HepG2 (cell line): ENCODE data around the gene CCDC122. TPM values are rescaled to one million over a fixed set of nuclear protein-coding genes. Genes with fewer than 3 reads are reported as not detected.

ENCODE experiments used
- CHD2 ChIP-seq: IDR thresholded peaks from 2 replicates; pipeline ENCODE4 v1.6.1; 2011; ENCODE audit warnings: low read depth, low read length, improper control_type of control experiment
- HDAC6 ChIP-seq: fragments of 200-600 bp; sonication (generic); IDR thresholded peaks from 2 replicates; pipeline ENCODE4 v1.7.0; 2017; ENCODE audit warnings: mild to moderate bottlenecking, antibody characterized with exemption, low read length, low read depth
- HMG20A ChIP-seq: IDR thresholded peaks from 2 replicates; pipeline ENCODE4 v1.6.1; 2016; ENCODE audit warnings: borderline replicate concordance
- IKZF4 ChIP-seq: sonication (generic); formaldehyde crosslinking; IDR thresholded peaks from 2 replicates; pipeline ENCODE4 v1.5.1; 2020; ENCODE audit warnings: borderline replicate concordance, mild to moderate bottlenecking, low read depth, missing genetic modification reagents; ENCODE audit errors: not compliant biosample characterization
- MATR3 ChIP-seq: sonication (generic); formaldehyde crosslinking; IDR thresholded peaks from 2 replicates; pipeline ENCODE4 v1.4.0; 2020; ENCODE audit warnings: missing genetic modification reagents
- MED13 ChIP-seq: sonication (generic); formaldehyde crosslinking; IDR thresholded peaks from 2 replicates; pipeline ENCODE4 v1.5.0; 2020; ENCODE audit warnings: missing genetic modification reagents
- NFATC3 ChIP-seq: sonication (generic); formaldehyde crosslinking; IDR thresholded peaks from 2 replicates; pipeline ENCODE4 v1.5.1; 2020; ENCODE audit warnings: mild to moderate bottlenecking, missing genetic modification reagents
- NR2F6 ChIP-seq, 2 experiments: IDR thresholded peaks; 2 replicates each; pipeline ENCODE4 v1.6.1; 2016; ENCODE audit warnings: antibody characterized with exemption in 1 of 2, mild to moderate bottlenecking in 1 of 2
- ONECUT2 ChIP-seq: sonication (generic); formaldehyde crosslinking; IDR thresholded peaks from 2 replicates; pipeline ENCODE4 v1.4.0; 2020; ENCODE audit warnings: missing genetic modification reagents
- POLR2AphosphoS5 ChIP-seq: IDR thresholded peaks from 2 replicates; pipeline ENCODE4 v1.6.1; 2012; ENCODE audit warnings: low read depth, low read length
- SETDB1 ChIP-seq: sonication (generic); formaldehyde crosslinking; IDR thresholded peaks from 2 replicates; pipeline ENCODE4 v1.5.1; 2020; ENCODE audit warnings: missing genetic modification reagents, mild to moderate bottlenecking, borderline replicate concordance
- TMF1 ChIP-seq: sonication (generic); formaldehyde crosslinking; IDR thresholded peaks from 2 replicates; pipeline ENCODE4 v1.8.1; 2022; ENCODE audit warnings: low read depth, missing genetic modification reagents
- ZBTB20 ChIP-seq: sonication (generic); formaldehyde crosslinking; IDR thresholded peaks from 2 replicates; pipeline ENCODE4 v1.8.1; 2023; ENCODE audit warnings: missing genetic modification reagents, low read depth, mild to moderate bottlenecking, borderline replicate concordance
- ZBTB44 ChIP-seq: sonication (generic); formaldehyde crosslinking; IDR thresholded peaks from 2 replicates; pipeline ENCODE4 v1.4.0; 2020; ENCODE audit warnings: missing genetic modification reagents
- ZNF24 ChIP-seq: fragments of 450-650 bp; IDR thresholded peaks from 2 replicates; pipeline ENCODE4 v1.6.1; 2017; ENCODE audit warnings: antibody characterized with exemption, mild to moderate bottlenecking
- ZNF362 ChIP-seq: sonication (generic); formaldehyde crosslinking; IDR thresholded peaks from 2 replicates; pipeline ENCODE4 v1.4.0; 2020; ENCODE audit warnings: missing genetic modification reagents, mild to moderate bottlenecking, borderline replicate concordance
- ZNF446 ChIP-seq: sonication (generic); formaldehyde crosslinking; IDR thresholded peaks from 2 replicates; pipeline ENCODE4 v1.5.0; 2020; ENCODE audit warnings: mild to moderate bottlenecking, missing genetic modification reagents
- ZNF501 ChIP-seq: sonication (generic); formaldehyde crosslinking; IDR thresholded peaks from 2 replicates; pipeline ENCODE4 v1.5.1; 2020; ENCODE audit warnings: mild to moderate bottlenecking, moderate library complexity, missing genetic modification reagents
- ZNF543 ChIP-seq: sonication (generic); formaldehyde crosslinking; IDR thresholded peaks from 2 replicates; pipeline ENCODE4 v1.4.0; 2020; ENCODE audit warnings: mild to moderate bottlenecking, missing genetic modification reagents
- ZNF562 ChIP-seq: sonication (generic); formaldehyde crosslinking; IDR thresholded peaks from 2 replicates; pipeline ENCODE4 v1.8.0; 2022; ENCODE audit warnings: missing genetic modification reagents, borderline replicate concordance
- ZNF644 ChIP-seq: IDR thresholded peaks from 2 replicates; pipeline ENCODE4 v1.6.1; 2016; ENCODE audit warnings: low read depth
- ZNF746 ChIP-seq: sonication (generic); formaldehyde crosslinking; IDR thresholded peaks from 2 replicates; pipeline ENCODE4 v1.8.0; 2022; ENCODE audit warnings: mild to moderate bottlenecking, missing genetic modification reagents
- ZZZ3 ChIP-seq: sonication (generic); formaldehyde crosslinking; IDR thresholded peaks from 2 replicates; pipeline ENCODE4 v1.4.0; 2020; ENCODE audit warnings: missing genetic modification reagents, mild to moderate bottlenecking, borderline replicate concordance
- polyA plus RNA-seq, 8 experiments: library from polyadenylated mRNA; depleted of rRNA in 3 of 8; stranded (reverse) in 7 of 8; unstranded in 1 of 8; fragments of >200 nt; fragmentation: Illumina TruSeq in 4 of 8; extraction: Trizol in 4 of 8; gene quantifications; 2 replicates each; pipeline versions ENCODE4 v1.2.1 to v1.2.3, GENCODE V29; 2011 to 2016; ENCODE audit warnings: low read depth in 4 of 8, missing spikeins in 1 of 8, mixed read lengths in 1 of 8; ENCODE audit not compliant: insufficient read depth in 1 of 8
- total RNA-seq, 5 experiments: library from RNA; depleted of rRNA; stranded (reverse); fragments of >200 nt; fragmentation: Illumina TruSeq; extraction: Trizol; gene quantifications; 2 replicates each; pipeline ENCODE4 v1.2.3, GENCODE V29; 2016; ENCODE audit warnings: low read depth in 1 of 5
- TF ChIP-seq, protein P1 (sequence below): sonication (generic); formaldehyde crosslinking; IDR thresholded peaks from 2 replicates; pipeline ENCODE4 v1.8.0; 2023; ENCODE audit warnings: mild to moderate bottlenecking, missing genetic modification reagents
- TF ChIP-seq, protein P2 (sequence below): sonication (generic); formaldehyde crosslinking; conservative IDR thresholded peaks from 2 replicates; pipeline ENCODE4 v1.8.1; 2023; ENCODE audit warnings: missing genetic modification reagents

Gene CCDC122
- total and polyA plus RNA-seq, 2 of the 13 experiments (the other 11 are each of a cell fraction or from before 2014, with no cell fraction given), result 0.32 to 3.5 TPM

DNA sequence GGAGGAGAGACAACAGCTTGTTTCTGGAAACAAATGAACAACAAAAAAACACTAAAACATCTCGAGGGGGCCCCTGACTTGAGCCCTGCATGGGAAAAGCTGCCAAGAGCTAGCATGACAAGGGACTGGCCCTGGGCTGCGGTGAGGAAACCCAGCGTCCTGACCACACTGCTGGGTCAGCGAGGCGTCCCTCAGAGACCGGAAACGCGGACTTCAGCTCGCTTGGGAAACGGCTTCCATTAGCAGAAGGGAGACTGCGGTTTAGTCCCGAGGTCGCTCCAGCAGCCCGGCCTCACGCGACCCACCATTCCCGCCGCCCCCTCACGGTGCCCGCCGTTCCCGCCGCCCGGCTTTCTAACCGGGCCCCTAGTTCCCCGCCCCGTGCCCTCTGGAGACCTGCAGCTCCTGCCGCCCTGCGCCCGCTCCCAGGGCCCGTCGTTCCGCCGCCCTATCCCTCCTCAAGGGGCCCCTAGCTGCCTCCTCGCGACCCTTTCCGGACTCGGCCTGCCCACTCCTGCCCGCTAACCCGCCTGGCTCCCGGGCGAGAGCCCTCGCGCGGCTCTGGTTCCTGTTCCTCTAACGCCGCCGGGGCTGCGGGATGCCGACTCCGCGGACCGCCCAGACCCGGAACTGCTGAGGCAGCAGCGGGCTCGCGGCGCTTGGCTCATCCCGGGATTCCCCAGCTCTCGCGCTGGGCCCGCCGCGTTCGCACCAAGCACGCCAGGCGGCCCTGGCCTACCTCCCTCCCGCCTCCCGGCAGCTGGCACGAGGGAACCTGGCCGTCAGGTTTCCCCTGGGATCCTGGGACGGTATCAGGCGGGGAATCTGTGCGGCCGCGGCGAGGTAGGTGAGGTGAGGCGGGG is at the start of gene CCDC122 (continued):
- no peak for TF ChIP-seq NR2F6 (IDR thresholded peaks at IDR 0.05)
- no peak for TF ChIP-seq NR2F6 (CRISPR knock-in tag; IDR thresholded peaks at IDR 0.05)
- TF ChIP-seq ONECUT2 (CRISPR knock-in tag), result no peak
- 0 out of 2 replicates have a peak, but pooled peaks have one; percentile 18 for TF ChIP-seq HMG20A (CRISPR knock-in tag)
- TF ChIP-seq POLR2AphosphoS5, result peak; percentile 65
- 0 out of 2 replicates have a peak, but pooled peaks have one; percentile 67 for TF ChIP-seq ZBTB44 (CRISPR knock-in tag)
- peak; percentile 41; the same call in 1 of the 2 replicates for TF ChIP-seq ZBTB20 (CRISPR knock-in tag)
- no peak for TF ChIP-seq HDAC6
- peak; percentile 77; the same call in 1 of the 2 replicates for TF ChIP-seq SETDB1 (CRISPR knock-in tag)
- TF ChIP-seq ZZZ3, result no peak
- TF ChIP-seq MATR3 (CRISPR knock-in tag), result no peak
- no peak for TF ChIP-seq NFATC3
- TF ChIP-seq ZNF644 (CRISPR knock-in tag), result 0 out of 2 replicates have a peak, but pooled peaks have one; percentile 12
- peak; percentile 80 for TF ChIP-seq ZNF501 (CRISPR knock-in tag)
- TF ChIP-seq ZNF746, result peak; percentile 49; the same call in 1 of the 2 replicates
- TF ChIP-seq CHD2, result peak; percentile 92
- peak; percentile 90; the same call in 1 of the 2 replicates for TF ChIP-seq TMF1 (CRISPR knock-in tag)
- TF ChIP-seq, protein P1, sequence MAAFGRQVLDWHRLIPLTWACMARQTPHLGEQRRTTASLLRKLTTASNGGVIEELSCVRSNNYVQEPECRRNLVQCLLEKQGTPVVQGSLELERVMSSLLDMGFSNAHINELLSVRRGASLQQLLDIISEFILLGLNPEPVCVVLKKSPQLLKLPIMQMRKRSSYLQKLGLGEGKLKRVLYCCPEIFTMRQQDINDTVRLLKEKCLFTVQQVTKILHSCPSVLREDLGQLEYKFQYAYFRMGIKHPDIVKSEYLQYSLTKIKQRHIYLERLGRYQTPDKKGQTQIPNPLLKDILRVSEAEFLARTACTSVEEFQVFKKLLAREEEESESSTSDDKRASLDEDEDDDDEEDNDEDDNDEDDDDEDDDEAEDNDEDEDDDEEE, result peak; percentile 88; the same call in 1 of the 2 replicates
- TF ChIP-seq ZNF446 (CRISPR knock-in tag), result 0 out of 2 replicates have a peak, but pooled peaks have one; percentile 71
- TF ChIP-seq ZNF543, result peak; percentile 62; the same call in 1 of the 2 replicates
- TF ChIP-seq IKZF4 (CRISPR knock-in tag), result peak; percentile 85
- TF ChIP-seq ZNF562, result peak; percentile 70; the same call in 1 of the 2 replicates
- TF ChIP-seq ZNF24, result no peak
- TF ChIP-seq MED13 (CRISPR knock-in tag), result no peak; the same call in 1 of the 2 replicates
- TF ChIP-seq ZNF362 (CRISPR knock-in tag), result no peak
- TF ChIP-seq, protein P2, sequence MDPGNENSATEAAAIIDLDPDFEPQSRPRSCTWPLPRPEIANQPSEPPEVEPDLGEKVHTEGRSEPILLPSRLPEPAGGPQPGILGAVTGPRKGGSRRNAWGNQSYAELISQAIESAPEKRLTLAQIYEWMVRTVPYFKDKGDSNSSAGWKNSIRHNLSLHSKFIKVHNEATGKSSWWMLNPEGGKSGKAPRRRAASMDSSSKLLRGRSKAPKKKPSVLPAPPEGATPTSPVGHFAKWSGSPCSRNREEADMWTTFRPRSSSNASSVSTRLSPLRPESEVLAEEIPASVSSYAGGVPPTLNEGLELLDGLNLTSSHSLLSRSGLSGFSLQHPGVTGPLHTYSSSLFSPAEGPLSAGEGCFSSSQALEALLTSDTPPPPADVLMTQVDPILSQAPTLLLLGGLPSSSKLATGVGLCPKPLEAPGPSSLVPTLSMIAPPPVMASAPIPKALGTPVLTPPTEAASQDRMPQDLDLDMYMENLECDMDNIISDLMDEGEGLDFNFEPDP (CRISPR knock-in tag), result 0 out of 2 replicates have a peak, but pooled peaks have one; percentile 89
